ENCODE results near the gene FBXL7. TPM values are rescaled to one million over a fixed set of nuclear protein-coding genes. Genes with fewer than 3 reads are reported as not detected.

The FBXL7 gene
- polyA plus RNA-seq, 3 donors, result not detected

GRCh38 chr5:15694696-15695214 lies 194.8 kb downstream of the FBXL7 start:
- no peak overlapping the region for H2AFZ ChIP-seq (ENCODE audit: insufficient read depth, low read depth, low read length, poor library complexity, severe bottlenecking)
- H3K9me3 Mint-ChIP-seq, result peaks cover 2 to 21% (median 8%) of the 10 kb centered on the region in 7 donors
- no peak overlapping the region for H3K27ac ChIP-seq (ENCODE audit: low read depth in 1 of 2, low read length in 2 of 2)
- H3K4me3 ChIP-seq (replicated peaks in 1 of 3; ENCODE audit: low read depth in 2 of 3, low read length in 3 of 3), result no peak overlapping the region
- peaks cover 28 to 43% of the 10 kb centered on the region in 2 donors for H3K9me3 ChIP-seq (replicated peaks in 1 of 2; ENCODE audit: control insufficient read depth in 1 of 2, insufficient read depth in 1 of 2, low read length in 2 of 2)
- H3K4me3 Mint-ChIP-seq, result no peak overlapping the region
- no peaks in the 10 kb centered on the region for H3K4me1 ChIP-seq (ENCODE audit: control insufficient read depth in 1 of 2, insufficient read depth in 2 of 2, low read length in 2 of 2)
- H3K36me3 Mint-ChIP-seq, result no peaks in the 10 kb centered on the region
- H3K9ac ChIP-seq (ENCODE audit: insufficient read depth, low read length, poor library complexity, severe bottlenecking), result no peak overlapping the region
- intact Hi-C loops (cut with micrococcal nuclease), result no loop called here
- WGBS (ENCODE audit: insufficient coverage), result 100% methylated on average over 1 of the region's 2 CpGs
- H3K79me2 ChIP-seq (ENCODE audit: insufficient read depth, low read length), result no peaks in the 10 kb centered on the region
- DNase-seq, result no peak
- H3K27me3 Mint-ChIP-seq (ENCODE audit: low read depth in 3 of 3), result no peaks in the 10 kb centered on the region
- H3K27ac Mint-ChIP-seq, result no peak overlapping the region
- no peaks in the 10 kb centered on the region for H3K36me3 ChIP-seq (replicated peaks in 1 of 2; ENCODE audit: control insufficient read depth in 1 of 2, insufficient read depth in 2 of 2, low read length in 2 of 2)
- no peak for TF ChIP-seq CTCF (IDR thresholded peaks at IDR 0.05)
- H3K4me2 ChIP-seq (replicated peaks; ENCODE audit: extremely low read depth, low read length, poor library complexity, severe bottlenecking), result no peak overlapping the region
- no peaks in the 10 kb centered on the region for H3K27me3 ChIP-seq (ENCODE audit: control insufficient read depth in 2 of 2, insufficient read depth in 2 of 2, low read length in 2 of 2)
- H3K4me1 Mint-ChIP-seq, result no peaks in the 10 kb centered on the region
- H4K20me1 ChIP-seq (ENCODE audit: insufficient read depth, low read length), result no peaks in the 10 kb centered on the region

- Histone ChIP-seq H3K27ac (ENCODE audit: low read depth in 1 of 2, low read length in 2 of 2) (no peak overlapping the region), H3K79me2 (ENCODE audit: insufficient read depth, low read length) (no peaks in the 10 kb centered on the region), H3K4me1 (ENCODE audit: control insufficient read depth in 1 of 2, insufficient read depth in 2 of 2, low read length in 2 of 2) (no peaks in the 10 kb centered on the region), H3K36me3 (replicated peaks in 1 of 2; ENCODE audit: control insufficient read depth in 1 of 2, insufficient read depth in 2 of 2, low read length in 2 of 2) (no peaks in the 10 kb centered on the region), H3K27me3 (ENCODE audit: control insufficient read depth in 2 of 2, insufficient read depth in 2 of 2, low read length in 2 of 2) (no peaks in the 10 kb centered on the region), H3K4me2 (replicated peaks; ENCODE audit: extremely low read depth, low read length, poor library complexity, severe bottlenecking) (no peak overlapping the region), H3K9me3 (replicated peaks in 1 of 2; ENCODE audit: control insufficient read depth in 1 of 2, insufficient read depth in 1 of 2, low read length in 2 of 2) (peaks cover 28 to 46% of the 10 kb centered on the region in 2 donors), H4K20me1 (ENCODE audit: insufficient read depth, low read length) (no peaks in the 10 kb centered on the region), H2AFZ (ENCODE audit: insufficient read depth, low read depth, low read length, poor library complexity, severe bottlenecking) (no peak overlapping the region), H3K4me3 (replicated peaks in 1 of 3; ENCODE audit: low read depth in 2 of 3, low read length in 3 of 3) (no peak overlapping the region), H3K9ac (ENCODE audit: insufficient read depth, low read length, poor library complexity, severe bottlenecking) (no peak overlapping the region)
- no peak for TF ChIP-seq CTCF (IDR thresholded peaks at IDR 0.05)
- Mint-ChIP-seq H3K36me3 (no peaks in the 10 kb centered on the region), H3K4me1 (no peaks in the 10 kb centered on the region), H3K27me3 (ENCODE audit: low read depth in 3 of 3) (no peaks in the 10 kb centered on the region), H3K4me3 (no peak overlapping the region), H3K27ac (no peak overlapping the region), H3K9me3 (peaks cover 2 to 22% (median 8%) of the 10 kb centered on the region in 7 donors)
- no CpG with 5 or more reads among the region's 4 CpGs for WGBS (ENCODE audit: insufficient coverage)
- intact Hi-C loops (cut with micrococcal nuclease), result no loop called here
- no peak for DNase-seq
Measured at GRCh38 chr5:15695215-15695731, 195.3 kb downstream of the FBXL7 start.

All from CD14-positive monocyte (primary cell).